Mammary epithelial cell (primary cell): ENCODE data around the gene PRAMEF17.
"Not testable (repeated sequence)": the region's sequence is repeated elsewhere in the genome, so short reads cannot be mapped to it uniquely, and the experiment has no call there.

Source experiments
- EZH2 ChIP-seq: IDR thresholded peaks from 2 replicates; pipeline ENCODE4 v1.6.1; 2012; ENCODE audit warnings: low read length, inconsistent platforms, borderline replicate concordance
- TF ChIP-seq, protein P1 (sequence below), 2 donors: IDR thresholded peaks in 1 of 2; conservative IDR thresholded peaks in 1 of 2; 2 replicates each; pipeline ENCODE4 v1.5.1; 2011 to 2012; ENCODE audit warnings: inconsistent platforms in 2 of 2, low read length in 2 of 2, mild to moderate bottlenecking in 2 of 2, control low read depth in 1 of 2, low read depth in 1 of 2; ENCODE audit not compliant: insufficient read depth in 1 of 2; ENCODE audit errors: extremely low read depth in 1 of 2

DNA sequence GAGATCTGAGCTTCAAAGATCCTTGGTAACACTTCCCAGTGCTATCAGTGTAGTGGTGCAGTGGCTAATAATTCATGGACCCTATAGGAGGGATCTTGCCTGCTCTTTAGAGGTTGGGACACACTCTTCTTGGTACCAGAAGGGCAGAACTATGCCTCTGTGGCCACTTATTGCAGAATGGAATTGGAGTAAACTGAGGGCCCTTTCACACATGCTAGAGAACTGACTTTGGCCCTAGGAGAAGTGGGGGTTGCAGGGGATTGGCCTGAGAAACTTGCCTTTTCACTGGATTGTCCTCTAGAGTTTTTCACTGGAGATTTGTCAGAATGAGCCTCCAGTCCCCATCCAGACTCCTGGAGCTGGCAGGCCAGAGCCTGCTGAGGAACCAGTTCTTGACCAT, at the start of gene PRAMEF17:
- TF ChIP-seq, protein P1, sequence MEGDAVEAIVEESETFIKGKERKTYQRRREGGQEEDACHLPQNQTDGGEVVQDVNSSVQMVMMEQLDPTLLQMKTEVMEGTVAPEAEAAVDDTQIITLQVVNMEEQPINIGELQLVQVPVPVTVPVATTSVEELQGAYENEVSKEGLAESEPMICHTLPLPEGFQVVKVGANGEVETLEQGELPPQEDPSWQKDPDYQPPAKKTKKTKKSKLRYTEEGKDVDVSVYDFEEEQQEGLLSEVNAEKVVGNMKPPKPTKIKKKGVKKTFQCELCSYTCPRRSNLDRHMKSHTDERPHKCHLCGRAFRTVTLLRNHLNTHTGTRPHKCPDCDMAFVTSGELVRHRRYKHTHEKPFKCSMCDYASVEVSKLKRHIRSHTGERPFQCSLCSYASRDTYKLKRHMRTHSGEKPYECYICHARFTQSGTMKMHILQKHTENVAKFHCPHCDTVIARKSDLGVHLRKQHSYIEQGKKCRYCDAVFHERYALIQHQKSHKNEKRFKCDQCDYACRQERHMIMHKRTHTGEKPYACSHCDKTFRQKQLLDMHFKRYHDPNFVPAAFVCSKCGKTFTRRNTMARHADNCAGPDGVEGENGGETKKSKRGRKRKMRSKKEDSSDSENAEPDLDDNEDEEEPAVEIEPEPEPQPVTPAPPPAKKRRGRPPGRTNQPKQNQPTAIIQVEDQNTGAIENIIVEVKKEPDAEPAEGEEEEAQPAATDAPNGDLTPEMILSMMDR (conservative IDR thresholded peaks at IDR 0.05 in 1 of 2, IDR thresholded peaks at IDR 0.05 in 1 of 2; ENCODE audit: extremely low read depth in 1 of 2, insufficient read depth in 1 of 2, low read depth in 1 of 2, low read length in 2 of 2): not testable (repeated sequence)
- TF ChIP-seq EZH2: not testable (repeated sequence)
